KG1 (cell line): Measurements from ENCODE around the gene WDFY4.

ENCODE experiments used
- DNase-seq: peaks from one replicate; lab custom pipeline; 2025; lab: John Stamatoyannopoulos, UW

The WDFY4 gene

DNA sequence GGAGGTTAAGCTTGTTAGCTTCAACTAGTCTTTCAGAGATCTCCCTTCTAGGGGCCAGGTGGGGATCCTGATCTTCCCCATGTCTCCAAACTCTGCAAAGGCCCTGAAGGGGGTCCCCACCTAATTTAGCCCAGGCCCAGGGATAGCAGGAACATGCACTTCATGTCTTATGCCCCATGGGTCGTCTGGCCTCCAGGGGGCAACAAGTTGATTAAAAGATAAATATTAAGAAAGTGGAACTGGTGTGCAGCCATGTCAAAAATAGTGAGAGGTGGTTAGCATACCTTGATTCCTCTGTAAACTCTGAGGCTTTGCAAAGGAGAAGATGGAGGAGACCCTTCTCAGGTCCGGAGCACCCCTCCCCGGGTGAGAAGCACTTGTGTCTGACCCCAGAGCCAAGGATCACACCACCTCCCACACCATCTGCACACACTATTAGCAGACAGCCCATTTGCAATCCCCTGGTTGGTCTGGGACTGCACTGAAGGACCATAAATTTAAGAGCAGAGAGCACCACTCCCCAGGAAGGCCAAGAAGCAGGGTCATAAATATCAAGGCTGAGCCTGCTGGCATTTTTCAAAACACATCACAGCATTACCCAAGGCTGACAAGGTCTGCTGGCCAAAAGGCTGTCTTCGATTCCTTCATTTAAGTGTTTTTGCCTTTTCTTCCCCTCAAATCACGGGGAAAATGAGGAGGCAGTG lies 299.1 kb downstream of the WDFY4 start:
- DNase-seq = no peak

DNA sequence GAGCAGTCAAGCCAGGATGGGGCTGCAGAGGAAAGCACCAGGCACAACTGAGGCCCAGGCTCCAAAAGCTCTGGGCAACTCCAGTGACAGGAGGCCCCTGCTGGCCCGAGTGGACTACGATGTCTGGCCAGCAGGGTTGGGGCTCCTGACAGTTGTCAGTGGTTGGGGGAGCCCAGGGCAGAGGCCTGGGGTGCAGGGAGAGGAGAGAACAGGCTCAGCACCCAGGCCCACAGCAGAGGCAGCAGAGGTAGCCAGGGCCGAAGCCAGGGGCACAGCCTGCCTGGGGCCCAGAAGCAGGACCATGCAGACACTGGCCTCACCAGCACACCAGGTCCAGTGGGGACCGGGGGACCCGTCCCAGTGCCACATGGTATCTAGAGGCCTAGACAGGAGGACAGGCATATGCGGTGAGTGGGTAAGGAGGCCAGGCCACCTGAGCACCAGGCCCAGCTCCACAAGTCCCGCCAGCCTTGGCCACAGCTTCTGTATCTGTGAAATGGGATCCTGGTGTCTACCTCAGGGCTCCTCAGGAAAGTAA lies 301.0 kb downstream of the WDFY4 start:
- no peak for DNase-seq

DNA sequence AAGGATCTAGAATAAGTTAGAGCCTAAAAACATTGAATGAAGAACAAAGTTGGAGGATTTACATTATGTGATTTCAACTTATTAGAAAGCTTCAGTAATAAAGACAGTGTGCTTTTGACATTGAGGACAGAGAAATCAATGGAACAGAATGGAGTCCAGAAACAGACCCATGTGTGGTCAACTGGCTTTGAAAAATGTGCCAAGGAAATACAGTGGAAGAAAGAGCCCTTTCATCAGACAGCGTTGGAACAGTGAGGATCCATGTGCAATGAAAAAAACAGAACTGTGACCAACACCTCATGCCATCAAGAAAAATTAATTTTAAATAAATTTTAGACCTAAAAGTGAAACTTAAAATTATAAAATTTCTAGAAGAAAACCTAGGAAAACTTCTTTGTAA lies 305.6 kb downstream of the WDFY4 start:
- DNase-seq = no peak

DNA sequence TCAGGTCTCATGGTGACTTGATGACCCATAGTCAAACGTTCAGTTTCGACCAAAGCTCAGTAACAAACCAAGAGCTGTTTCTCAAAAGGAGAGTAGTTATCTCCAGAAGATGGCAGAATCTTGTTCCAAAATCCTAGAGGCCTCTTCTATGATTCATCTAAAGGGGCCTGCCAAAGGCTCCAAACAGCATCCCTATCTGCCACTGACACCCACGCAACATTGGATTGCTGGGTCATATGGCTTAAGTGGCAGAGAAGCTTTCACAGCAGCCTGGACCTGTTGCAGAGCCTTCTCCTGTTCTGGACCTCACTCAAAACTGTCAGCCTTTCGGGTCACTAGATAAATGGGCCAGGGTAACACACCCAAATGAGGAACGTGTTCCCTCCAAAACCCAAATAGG lies 309.0 kb downstream of the WDFY4 start:
- no peak for DNase-seq

DNA sequence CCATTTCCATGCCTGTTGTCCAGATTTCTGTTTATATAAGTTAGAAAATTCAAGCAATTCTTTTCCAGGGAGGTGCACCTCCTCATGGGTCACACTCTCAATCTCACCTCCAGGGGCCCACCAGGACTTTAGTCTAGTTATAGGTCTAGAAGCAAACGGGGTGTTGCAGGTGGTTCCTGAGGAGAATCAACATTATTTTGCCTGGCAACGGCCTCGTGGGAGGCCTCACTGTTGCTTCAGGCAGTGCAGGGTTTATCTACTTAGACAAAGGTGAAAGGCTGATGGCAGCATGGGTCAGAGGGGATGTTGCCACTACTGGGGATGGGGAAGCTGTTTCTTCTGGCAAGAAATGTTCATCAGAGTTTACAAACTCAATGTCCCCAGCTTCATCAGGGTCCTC lies 311.7 kb downstream of the WDFY4 start:
- no peak for DNase-seq

DNA sequence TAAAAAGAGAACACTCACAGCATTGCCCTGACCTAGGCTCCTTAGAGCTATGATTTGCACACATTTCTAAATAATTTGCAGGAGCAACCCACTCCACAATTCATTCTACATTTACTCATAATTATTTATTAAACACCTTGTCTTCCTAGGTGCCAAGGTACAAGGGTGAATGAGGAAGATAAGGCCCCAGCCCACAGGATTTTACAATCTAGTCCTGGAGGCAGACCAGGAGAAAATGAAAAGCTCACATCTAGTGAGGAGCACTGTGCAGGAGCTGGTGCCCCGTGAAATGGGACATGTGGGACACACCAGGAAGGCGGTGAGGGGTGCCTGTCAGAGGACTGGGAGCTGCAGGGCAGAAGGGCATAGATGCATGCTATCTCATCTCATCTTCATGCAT lies 314.7 kb downstream of the WDFY4 start:
- DNase-seq = no peak

DNA sequence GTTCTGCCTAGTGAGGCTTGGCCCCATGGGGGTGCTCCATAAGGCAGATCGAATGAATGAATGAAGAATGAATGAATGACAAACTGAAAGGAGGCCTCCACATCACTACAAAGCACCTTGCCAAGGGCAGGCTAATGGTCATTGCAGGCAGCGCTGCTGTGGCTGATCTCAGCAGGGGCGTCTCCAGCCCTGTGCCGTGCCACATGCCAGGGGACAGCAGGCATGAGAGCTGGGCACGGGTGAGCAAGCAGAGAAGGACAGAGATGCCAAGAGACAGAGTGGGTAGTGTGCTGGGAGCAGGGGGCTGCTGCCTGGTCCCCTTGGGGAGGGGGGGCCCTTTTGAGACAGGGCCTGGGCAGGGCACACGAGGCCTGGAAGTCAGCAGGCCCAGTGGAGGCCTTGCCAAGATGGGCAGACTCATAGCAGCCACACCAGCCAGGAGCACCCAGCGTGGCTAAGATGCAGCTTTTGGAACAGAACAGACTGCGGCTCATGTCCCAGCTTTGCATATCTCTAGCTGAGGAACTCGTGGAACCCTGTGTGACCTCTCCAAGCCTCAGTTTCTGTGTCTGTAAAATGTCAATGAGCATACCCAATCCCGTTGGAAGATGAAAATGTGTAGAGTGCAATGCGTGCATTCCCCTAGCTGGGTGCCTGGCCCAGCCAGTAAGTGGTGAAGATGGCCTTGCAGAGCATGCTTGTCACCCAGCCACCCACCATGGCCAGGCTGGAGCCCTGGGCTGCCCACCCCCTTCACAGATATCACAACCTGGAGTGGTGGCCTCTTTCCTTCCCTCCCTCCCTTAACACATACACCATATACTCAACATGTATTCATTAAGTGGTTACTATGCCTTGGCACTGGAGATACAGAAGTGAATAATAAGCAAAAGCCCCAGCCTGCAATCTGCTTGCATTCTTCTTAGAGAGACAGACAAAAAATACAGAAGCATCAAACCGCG lies 316.0 kb downstream of the WDFY4 start:
- no peak for DNase-seq

DNA sequence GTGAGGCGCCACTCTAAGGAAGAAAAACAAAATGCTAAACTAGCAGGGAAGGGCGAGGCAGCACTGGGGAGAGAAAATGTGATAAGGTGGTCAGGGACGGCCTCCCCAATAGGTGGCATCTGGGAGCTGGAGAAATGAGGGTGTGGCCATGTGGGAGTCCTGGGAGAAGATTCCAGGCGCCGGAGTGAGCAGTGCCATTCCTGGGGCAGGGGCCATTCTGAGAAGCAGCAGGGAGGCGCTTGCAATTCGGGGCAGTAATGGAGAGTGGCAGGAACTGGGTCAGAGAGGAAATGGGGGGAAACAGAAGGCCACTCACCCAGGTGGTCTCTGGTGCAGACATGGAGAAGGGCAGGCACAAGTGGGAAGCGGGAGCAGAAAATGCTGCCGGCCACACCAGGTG lies 316.7 kb downstream of the WDFY4 start:
- no peak for DNase-seq

DNA sequence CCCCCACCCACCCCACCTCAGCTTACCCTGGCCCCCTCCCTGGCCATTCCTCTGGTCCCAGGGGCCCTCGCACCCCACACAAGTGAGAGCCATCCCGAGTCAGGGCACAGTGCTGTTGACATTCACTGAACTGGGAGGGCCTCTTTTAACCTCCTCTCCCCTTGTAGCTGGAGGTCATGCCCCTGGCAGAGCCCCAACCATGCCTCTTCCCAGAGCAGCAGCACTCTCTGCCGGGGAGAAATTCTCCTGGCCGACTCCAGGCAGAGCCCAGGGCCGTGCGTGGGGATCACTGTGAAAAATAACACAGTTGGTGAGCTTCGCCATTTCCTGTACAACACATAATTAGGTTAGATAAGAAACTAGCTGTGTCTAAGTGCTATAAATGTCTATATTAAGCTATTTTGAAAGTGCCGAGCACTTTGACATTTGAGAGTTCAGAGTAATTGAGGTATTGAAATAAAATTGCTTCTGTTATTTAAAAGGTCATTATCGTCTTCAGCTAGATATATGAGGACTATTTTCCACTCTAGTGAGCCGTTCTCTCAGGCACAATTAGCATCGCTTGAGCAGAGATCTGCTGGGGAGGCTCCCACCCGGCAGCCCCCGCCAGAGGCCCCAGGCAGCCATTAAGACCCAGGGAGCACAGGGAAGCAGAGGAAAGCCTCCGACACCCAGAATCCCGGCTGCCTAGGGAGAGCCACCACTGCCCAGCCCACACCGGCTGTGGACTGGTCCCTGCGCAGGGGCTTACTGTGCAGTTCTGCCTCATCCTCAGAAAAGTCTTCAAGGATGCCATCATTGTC lies 317.4 kb downstream of the WDFY4 start:
- DNase-seq = no peak

DNA sequence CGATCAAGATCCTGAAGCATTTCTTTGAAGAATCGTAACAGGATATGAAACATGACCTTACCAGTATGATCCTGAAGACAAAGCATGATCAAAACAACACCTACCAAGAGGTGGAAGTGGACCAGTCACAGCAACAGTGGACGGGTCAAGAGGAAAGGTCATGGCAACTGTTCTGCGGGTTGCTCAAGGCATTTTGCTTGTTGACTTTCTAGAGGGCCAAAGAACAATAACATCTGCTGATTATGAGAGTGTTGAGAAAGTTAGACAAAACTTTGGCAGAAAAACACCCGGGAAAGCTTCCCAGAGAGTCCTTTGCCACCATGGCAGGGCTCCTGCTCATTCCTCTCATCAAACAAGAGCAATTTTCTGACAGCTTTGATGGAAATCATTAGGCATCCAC lies 320.6 kb downstream of the WDFY4 start:
- no peak for DNase-seq

DNA sequence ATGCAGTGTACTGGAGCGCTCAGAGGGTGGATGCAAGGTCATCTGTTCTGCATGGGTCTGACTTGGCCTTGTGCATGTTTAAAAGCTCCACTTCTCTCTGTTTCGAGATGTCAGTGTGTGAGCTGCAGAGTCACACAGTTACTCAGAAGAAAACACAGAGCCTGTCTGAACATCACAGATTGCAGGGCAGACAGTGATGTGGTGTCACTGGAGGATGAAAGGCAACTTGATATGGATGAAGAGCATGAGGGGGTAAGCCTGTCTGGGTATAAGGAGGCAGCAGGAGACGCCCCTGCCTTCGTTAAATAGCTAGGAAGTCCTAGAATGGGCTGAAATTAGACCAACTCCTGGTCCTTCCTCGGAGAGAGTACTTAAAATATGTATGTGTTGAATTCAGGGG lies 322.5 kb downstream of the WDFY4 start:
- no peak for DNase-seq

DNA sequence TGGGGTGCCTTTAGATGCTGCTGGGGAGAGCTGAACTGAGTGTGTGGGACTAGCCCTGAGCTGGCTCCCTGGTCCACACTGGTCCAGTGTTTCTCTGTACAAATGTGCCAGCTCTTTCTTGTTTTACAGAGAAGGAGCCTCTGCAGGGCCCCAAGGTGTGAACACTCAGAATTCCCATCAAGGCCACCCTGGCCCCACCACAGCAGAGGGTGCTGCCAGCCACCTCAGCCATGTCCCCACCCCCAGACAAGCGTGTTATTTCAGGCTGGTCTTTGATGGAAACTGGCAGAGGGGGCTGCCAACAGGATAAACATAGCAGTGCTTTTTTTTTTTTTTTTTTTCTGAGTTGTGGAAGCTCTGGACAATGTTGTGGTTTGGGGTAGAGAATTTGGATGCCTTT lies 323.4 kb downstream of the WDFY4 start:
- no peak for DNase-seq

DNA sequence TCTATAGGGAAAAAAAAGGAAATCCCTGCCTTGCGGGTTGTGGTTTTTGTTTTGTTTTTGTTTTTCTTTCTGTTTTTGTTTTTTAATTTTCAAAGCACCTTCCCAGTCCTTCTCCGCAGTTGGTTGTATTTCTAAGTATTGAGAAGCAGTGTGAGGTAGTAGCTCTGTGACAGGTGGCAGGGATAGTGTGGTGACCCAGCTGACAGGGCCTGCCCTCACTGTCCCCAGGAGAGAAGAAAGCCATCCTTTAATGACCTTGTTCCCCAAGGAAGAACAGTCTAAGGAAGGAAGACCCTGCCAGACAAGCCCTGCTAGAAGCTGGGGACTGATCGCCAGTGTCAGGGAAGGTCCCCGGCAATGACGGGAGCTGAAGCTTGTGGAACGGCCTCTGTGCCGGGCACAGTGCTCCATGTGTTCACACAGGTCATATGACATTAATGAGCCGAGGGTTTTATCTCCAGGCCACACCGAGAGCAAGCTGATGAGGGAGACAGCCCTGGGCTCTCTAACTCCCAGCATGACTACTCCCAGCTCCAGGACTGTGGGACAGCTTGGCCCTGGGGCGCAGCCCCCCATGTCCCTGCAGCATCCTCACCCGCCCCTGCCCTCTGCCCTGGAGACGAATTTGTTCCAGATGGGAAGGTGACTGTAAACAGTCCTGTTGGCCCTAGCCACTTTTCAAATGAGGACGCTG lies 324.0 kb downstream of the WDFY4 start:
- no peak for DNase-seq

DNA sequence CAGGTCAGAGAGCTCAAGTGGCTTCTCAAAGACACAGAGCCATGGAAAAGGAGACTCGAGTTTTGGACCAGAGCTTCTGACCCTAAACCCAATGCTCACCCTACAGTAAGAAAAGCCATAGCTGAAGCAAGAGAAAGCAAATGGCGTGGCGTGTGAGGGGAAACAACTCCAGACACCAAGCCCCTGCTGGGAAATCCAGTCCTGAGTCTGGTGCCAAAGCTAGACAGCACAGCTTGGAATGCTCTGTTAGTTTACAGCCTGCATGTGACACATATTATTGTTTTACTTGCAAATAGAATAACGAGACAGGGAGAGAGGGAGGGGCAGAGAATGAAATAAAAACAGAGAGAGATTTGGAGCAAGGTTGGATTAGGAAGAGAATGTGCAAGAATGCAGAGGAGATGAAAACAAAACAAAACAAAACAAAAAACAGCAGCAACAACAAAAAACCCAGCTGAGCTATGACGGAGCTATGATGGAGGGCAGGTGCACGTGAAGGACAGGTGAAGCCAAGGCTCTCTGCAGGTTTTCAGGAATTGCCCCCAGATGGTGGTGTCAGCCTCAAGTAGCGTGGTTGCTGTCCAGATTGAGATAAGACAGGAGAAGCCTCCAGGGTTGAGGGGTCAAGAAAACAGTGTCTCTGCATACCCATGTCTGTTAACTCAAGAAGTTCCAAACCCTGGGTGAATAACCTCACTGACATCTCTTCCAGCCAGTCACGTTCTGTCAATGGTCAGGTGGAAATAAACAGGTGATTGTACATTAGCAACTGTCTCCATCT lies 324.7 kb downstream of the WDFY4 start:
- no peak for DNase-seq

DNA sequence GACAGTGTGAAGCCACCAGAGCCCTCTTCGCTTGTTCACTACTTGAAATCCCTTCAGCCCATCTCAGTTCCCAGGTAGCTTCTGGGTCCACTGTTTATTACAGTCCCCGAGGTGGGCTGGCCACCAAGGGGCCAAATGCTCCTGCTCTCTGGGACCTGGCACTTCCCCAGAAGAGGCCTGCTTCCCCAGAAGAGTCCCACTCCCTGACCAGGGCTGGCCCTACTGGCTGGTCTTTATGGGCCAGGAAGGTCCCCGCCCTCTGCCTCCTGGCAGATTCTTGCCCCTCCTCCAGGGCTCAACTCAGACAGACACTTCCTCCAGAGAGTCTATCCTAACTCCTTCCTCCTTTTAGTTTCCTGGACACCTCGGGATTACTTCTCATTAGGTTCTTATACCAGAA lies 325.6 kb downstream of the WDFY4 start:
- no peak for DNase-seq

DNA sequence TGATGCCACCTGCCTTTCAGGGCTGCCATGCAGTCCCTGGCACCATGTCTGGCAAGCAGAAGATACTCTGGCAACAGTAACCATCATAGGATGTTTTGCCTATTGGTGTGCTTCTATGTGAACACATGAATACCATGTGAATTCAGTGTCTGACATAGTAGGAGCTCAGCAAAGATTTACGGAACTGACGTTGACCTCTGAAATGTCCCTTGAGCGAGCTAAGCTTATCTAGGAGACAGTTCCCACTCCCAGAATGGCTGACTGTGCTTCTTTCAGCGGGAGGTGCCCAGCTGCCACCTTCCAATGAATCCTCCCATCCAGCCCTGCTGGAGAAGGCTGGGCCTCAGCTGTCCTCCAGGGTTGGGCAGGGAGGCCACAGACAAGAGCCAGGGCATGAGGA lies 326.2 kb downstream of the WDFY4 start:
- no peak for DNase-seq

DNA sequence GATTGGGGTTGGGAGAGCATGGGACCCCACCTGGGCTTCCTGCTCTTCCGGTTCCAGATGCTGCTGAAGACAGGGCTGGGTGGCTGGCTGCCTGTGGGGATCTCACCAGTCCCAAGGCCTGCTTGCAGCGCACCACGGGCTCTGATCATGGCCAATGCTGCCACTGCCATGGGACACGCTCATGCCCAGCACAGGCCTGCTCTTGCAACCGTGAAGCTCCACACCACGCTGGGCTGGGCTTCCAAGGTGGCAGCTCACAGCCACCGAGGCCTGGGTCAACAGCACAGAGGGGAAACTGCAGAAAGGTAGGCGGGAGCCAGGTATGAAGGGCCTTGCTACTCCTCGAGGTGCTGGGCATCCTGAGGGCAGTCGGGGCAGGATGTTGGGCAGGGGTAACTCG lies 327.1 kb downstream of the WDFY4 start:
- no peak for DNase-seq

DNA sequence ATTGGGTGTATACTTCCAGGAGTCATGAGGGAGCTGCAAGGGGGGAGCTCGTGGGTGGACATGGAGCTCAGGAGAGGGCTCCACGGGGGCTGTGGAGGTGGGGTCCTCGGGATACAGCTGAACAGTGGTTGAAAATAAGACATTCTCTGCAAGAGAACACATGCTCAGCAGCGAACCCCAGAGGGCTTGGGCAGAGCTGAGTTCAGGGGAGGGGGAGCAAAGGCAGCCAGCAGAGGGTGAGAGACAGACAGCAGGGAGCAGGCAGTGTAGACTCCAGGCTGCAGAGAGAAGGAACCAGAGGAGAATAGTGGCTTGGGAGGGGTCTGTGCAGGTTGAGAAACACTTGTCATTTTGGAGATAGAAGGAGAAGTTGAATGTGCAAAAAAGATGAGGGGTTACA lies 327.9 kb downstream of the WDFY4 start:
- DNase-seq = no peak

DNA sequence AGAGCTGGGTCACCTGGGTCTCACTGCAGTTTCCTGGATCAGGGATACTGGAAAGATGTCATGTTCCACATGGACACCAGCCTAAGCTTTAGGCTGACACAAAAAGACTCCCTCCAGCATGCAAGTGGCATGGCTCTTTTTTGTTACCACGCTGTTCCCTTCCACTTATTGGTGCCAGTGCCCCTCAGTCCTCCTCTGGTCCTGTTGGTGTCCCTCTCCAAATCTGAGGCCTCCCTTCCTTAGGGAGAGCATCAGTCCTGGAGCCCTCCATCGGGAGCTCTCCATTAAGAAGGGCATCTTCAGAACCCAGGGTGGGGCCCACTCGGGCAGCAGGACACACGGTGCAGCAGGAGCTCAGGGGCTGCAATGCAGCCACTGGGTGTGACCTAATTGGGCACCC lies 331.0 kb downstream of the WDFY4 start:
- DNase-seq = no peak

DNA sequence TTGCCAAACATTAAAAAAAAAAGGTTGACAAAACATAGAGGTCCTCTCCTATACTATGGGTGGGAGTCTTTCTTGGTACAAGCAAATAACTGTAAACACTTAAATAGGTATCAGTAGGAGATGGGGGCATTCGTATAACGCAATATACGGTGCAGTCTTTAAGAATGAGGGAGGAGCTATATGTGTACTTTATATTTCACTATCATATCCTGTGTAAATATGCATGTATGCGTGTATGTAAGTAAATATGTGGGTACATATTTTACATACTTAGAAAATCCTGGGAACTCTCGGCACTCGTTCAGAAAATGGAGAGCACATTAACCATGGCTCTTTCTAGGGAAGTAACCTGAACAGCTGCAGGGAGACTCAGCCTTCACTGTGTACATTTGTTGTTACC lies 337.0 kb downstream of the WDFY4 start:
- no peak for DNase-seq

DNA sequence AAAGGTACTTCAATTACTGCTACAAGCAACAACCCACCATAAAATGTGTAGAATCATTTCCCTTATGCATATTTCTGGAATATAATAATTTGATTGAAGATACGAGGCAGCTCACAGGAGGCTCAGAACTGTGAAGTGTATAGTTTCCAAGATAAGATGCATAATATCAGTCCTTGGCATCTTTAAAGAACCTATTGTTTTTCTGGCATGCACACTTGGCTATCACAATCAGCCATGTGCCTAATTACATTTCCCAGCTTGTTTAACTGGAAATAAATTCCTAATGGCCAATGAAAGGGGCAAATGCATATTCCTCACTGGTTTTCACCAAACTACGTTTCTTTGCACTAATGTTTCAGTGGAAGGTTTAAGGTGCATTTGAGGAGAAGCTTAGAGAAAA lies 338.4 kb downstream of the WDFY4 start:
- no peak for DNase-seq
